GM23338 (cell line): Measurements from ENCODE around the gene UGT2A1. TPM values are rescaled to one million over a fixed set of nuclear protein-coding genes. Genes with fewer than 3 reads are reported as not detected.

Source experiments
- ATAC-seq: fragments of 200-7000 bp; cut with Tn5 transposase; 3 replicates; pipeline ENCODE4 v1.9.1; 2020
- DNase-seq: peaks from one replicate; pipeline ENCODE4 v3.0.0-alpha.2; 2015; ENCODE audit warnings: low spot score
- H2AFZ ChIP-seq: fragments of 200-600 bp; sonication (generic); 2 replicates; pipeline ENCODE4 v1.8.0; 2016; ENCODE audit warnings: antibody characterized with exemption, mild to moderate bottlenecking, moderate library complexity
- H3F3A ChIP-seq: fragments of 200-600 bp; sonication (generic); replicated peaks from 2 replicates; pipeline ENCODE4 v1.8.0; 2017; ENCODE audit warnings: antibody characterized with exemption, mixed run types, low read depth
- H3K27ac ChIP-seq: fragments of 200-600 bp; sonication (generic); 2 replicates; pipeline ENCODE4 v1.6.1; 2016; ENCODE audit warnings: low read depth
- H3K27me3 ChIP-seq: fragments of 200-600 bp; sonication (generic); 2 replicates; pipeline ENCODE4 v1.8.0; 2016; ENCODE audit warnings: mild to moderate bottlenecking, mixed run types, moderate library complexity; ENCODE audit not compliant: insufficient read depth
- H3K36me3 ChIP-seq: fragments of 200-600 bp; sonication (generic); 2 replicates; pipeline ENCODE4 v1.8.0; 2016; ENCODE audit warnings: mild to moderate bottlenecking; ENCODE audit not compliant: insufficient read depth
- H3K4me1 ChIP-seq: fragments of 200-600 bp; sonication (generic); 2 replicates; pipeline ENCODE4 v1.8.0; 2016; ENCODE audit warnings: mild to moderate bottlenecking, moderate library complexity; ENCODE audit not compliant: insufficient read depth
- H3K4me2 ChIP-seq: fragments of 200-600 bp; sonication (generic); 2 replicates; pipeline ENCODE4 v1.7.1; 2017; ENCODE audit warnings: mixed run types
- H3K4me3 ChIP-seq: fragments of 200-600 bp; sonication (generic); 2 replicates; pipeline ENCODE4 v1.6.1; 2016; ENCODE audit warnings: mixed run types
- H3K79me2 ChIP-seq: fragments of 200-600 bp; sonication (generic); replicated peaks from 2 replicates; pipeline ENCODE4 v1.8.0; 2017; ENCODE audit warnings: mild to moderate bottlenecking; ENCODE audit not compliant: insufficient read depth
- H3K9me2 ChIP-seq: fragments of 200-600 bp; sonication (generic); 2 replicates; pipeline ENCODE4 v1.8.0; 2017; ENCODE audit not compliant: insufficient read depth
- H4K20me1 ChIP-seq: fragments of 200-600 bp; sonication (generic); replicated peaks from 2 replicates; pipeline ENCODE4 v1.8.0; 2017; ENCODE audit warnings: mild to moderate bottlenecking; ENCODE audit not compliant: insufficient read depth
- H3K27ac Mint-ChIP-seq: 2 replicates; pipeline ENCODE4 v1.8.0; 2020; ENCODE audit warnings: inconsistent platforms, mild to moderate bottlenecking, moderate library complexity, mixed read lengths
- H3K27me3 Mint-ChIP-seq: 3 replicates; pipeline ENCODE4 v1.8.0; 2022; ENCODE audit warnings: low read depth, mild to moderate bottlenecking, moderate library complexity, mixed read lengths, inconsistent platforms; ENCODE audit not compliant: insufficient read depth, poor library complexity
- H3K36me3 Mint-ChIP-seq: 3 replicates; pipeline ENCODE4 v1.8.0; 2021; ENCODE audit warnings: low read depth, mild to moderate bottlenecking, inconsistent platforms, moderate library complexity, mixed read lengths
- H3K4me1 Mint-ChIP-seq: 3 replicates; pipeline ENCODE4 v1.8.0; 2020; ENCODE audit warnings: mild to moderate bottlenecking, inconsistent platforms, mixed read lengths
- H3K4me3 Mint-ChIP-seq: 3 replicates; pipeline ENCODE4 v1.8.0; 2021; ENCODE audit warnings: moderate library complexity, mild to moderate bottlenecking, inconsistent platforms, mixed read lengths
- H3K9me3 Mint-ChIP-seq: 3 replicates; pipeline ENCODE4 v1.8.0; 2020; ENCODE audit warnings: moderate library complexity, mild to moderate bottlenecking, inconsistent platforms, mixed read lengths
- CREB1 ChIP-seq: fragments of 250-450 bp; sonication (Bioruptor Pico); IDR thresholded peaks from 2 replicates; pipeline ENCODE4 v1.5.0; 2020; ENCODE audit warnings: low read depth, mild to moderate bottlenecking, moderate library complexity
- CTCF ChIP-seq, 2 experiments: fragments of 200-600 bp in 1 of 2; sonication (generic) in 1 of 2; conservative IDR thresholded peaks; 2 replicates each; pipeline versions ENCODE4 v1.5.1 to v1.6.1; 2016 to 2017; ENCODE audit warnings: antibody characterized with exemption in 2 of 2, low read depth in 2 of 2, mild to moderate bottlenecking in 2 of 2, moderate library complexity in 1 of 2
- ETS1 ChIP-seq: IDR thresholded peaks from 2 replicates; pipeline ENCODE4 v1.6.1; 2016; ENCODE audit warnings: antibody characterized with exemption
- EZH2 ChIP-seq: fragments of 200-600 bp; sonication (generic); IDR thresholded peaks from one replicate; pipeline ENCODE4 v1.8.0; 2017; ENCODE audit warnings: antibody characterized with exemption, mild to moderate bottlenecking, low read depth; ENCODE audit not compliant: unreplicated experiment
- EZH2phosphoT487 ChIP-seq: fragments of 200-600 bp; sonication (generic); IDR thresholded peaks from one replicate; pipeline ENCODE4 v1.8.1; 2018; ENCODE audit warnings: antibody characterized with exemption; ENCODE audit not compliant: unreplicated experiment
- JUNB ChIP-seq: IDR thresholded peaks from one replicate; pipeline ENCODE4 v1.6.1; 2016; ENCODE audit warnings: antibody characterized with exemption; ENCODE audit not compliant: unreplicated experiment
- NANOG ChIP-seq: IDR thresholded peaks from 2 replicates; pipeline ENCODE4 v1.6.1; 2016; ENCODE audit warnings: antibody characterized with exemption, borderline replicate concordance
- POLR2AphosphoS5 ChIP-seq: IDR thresholded peaks from 2 replicates; pipeline ENCODE4 v1.6.1; 2016; ENCODE audit warnings: antibody characterized with exemption, low read depth
- STAT1 ChIP-seq: IDR thresholded peaks from one replicate; pipeline ENCODE4 v1.6.1; 2016; ENCODE audit warnings: antibody characterized with exemption; ENCODE audit not compliant: unreplicated experiment
- ZNF114 ChIP-seq: fragments of 250-450 bp; sonication (Bioruptor Pico); IDR thresholded peaks from 2 replicates; pipeline ENCODE4 v1.5.0; 2020; ENCODE audit warnings: mild to moderate bottlenecking, moderate library complexity
- ZNF331 ChIP-seq: fragments of 250-450 bp; sonication (Bioruptor Pico); IDR thresholded peaks from 2 replicates; pipeline ENCODE4 v1.5.0; 2020; ENCODE audit warnings: low read depth, mild to moderate bottlenecking, moderate library complexity
- ZNF462 ChIP-seq: fragments of 250-450 bp; sonication (Bioruptor Pico); IDR thresholded peaks from 2 replicates; pipeline ENCODE4 v1.5.0; 2020; ENCODE audit warnings: mild to moderate bottlenecking, moderate library complexity
- polyA plus RNA-seq: library from polyadenylated mRNA; unstranded; fragments of >200 nt; fragmentation: Nextera tagmentation; extraction: Ambion mirVana; gene quantifications from 2 replicates; pipeline ENCODE4 v1.2.1, GENCODE V29; 2016
- total RNA-seq: library from RNA; depleted of rRNA; stranded (reverse); fragments of >200 nt; shearing (Covaris generic); gene quantifications from 2 replicates; pipeline ENCODE4 v1.2.3, GENCODE V29; 2014
- TF ChIP-seq, protein P1 (sequence below): IDR thresholded peaks from one replicate; pipeline ENCODE4 v1.6.1; 2018; ENCODE audit warnings: antibody characterized with exemption; ENCODE audit not compliant: unreplicated experiment

Gene UGT2A1
- total and polyA plus RNA-seq, 2 experiments from 2014 or later: not detected

GRCh38 chr4:69649207-69649606 is 3.8 kb downstream of the UGT2A1 start (continued):
- TF ChIP-seq EZH2phosphoT487: no peak

DNA sequence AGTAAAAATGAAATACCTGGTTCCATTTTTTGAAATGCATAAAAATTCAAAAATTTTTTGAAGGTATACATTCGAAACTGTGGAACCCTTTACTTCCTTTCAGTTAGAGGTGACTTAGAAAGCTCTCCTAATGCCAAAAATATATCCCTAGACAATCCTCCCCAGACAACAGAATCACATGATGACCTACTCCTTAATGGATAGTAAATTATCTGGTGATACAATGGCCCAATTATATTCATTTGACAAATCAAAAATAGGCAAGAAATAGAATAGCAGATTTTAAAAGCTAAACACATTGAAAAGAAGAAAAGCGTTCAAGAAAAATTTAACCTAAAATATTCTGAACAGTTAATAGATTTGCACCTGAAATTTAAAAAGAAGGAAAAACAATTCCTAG is 10.1 kb downstream of the UGT2A1 start:
- Histone ChIP-seq H3F3A (no peaks in the 10 kb centered on the region), H3K27me3 (no peaks in the 10 kb centered on the region), H3K4me3 (no peak overlapping the region), H3K4me1 (no peaks in the 10 kb centered on the region), H2AFZ (no peak overlapping the region), H3K27ac (no peak overlapping the region), H3K36me3 (no peaks in the 10 kb centered on the region), H3K79me2 (no peaks in the 10 kb centered on the region), H4K20me1 (no peaks in the 10 kb centered on the region), H3K4me2 (no peak overlapping the region), H3K9me2 (no peaks in the 10 kb centered on the region)
- Mint-ChIP-seq H3K4me3 (no peak overlapping the region), H3K4me1 (peaks cover 8% of the 10 kb centered on the region; the same call in 2 of the 3 replicates), H3K27ac (no peak overlapping the region), H3K36me3 (no peaks in the 10 kb centered on the region), H3K9me3 (no peaks in the 10 kb centered on the region), H3K27me3 (no peaks in the 10 kb centered on the region)
- no peak for ATAC-seq
- TF ChIP-seq EZH2phosphoT487 (no peak), ETS1 (no peak), ZNF331 (CRISPR knock-in tag) (no peak), JUNB (no peak), POLR2AphosphoS5 (no peak), EZH2 (no peak), CTCF (conservative IDR thresholded peaks at IDR 0.05; ENCODE audit: low read depth in 2 of 2) (no peak), ZNF114 (no peak), ZNF462 (CRISPR knock-in tag) (no peak), NANOG (no peak), STAT1 (no peak), CREB1 (no peak)
- TF ChIP-seq, protein P1, sequence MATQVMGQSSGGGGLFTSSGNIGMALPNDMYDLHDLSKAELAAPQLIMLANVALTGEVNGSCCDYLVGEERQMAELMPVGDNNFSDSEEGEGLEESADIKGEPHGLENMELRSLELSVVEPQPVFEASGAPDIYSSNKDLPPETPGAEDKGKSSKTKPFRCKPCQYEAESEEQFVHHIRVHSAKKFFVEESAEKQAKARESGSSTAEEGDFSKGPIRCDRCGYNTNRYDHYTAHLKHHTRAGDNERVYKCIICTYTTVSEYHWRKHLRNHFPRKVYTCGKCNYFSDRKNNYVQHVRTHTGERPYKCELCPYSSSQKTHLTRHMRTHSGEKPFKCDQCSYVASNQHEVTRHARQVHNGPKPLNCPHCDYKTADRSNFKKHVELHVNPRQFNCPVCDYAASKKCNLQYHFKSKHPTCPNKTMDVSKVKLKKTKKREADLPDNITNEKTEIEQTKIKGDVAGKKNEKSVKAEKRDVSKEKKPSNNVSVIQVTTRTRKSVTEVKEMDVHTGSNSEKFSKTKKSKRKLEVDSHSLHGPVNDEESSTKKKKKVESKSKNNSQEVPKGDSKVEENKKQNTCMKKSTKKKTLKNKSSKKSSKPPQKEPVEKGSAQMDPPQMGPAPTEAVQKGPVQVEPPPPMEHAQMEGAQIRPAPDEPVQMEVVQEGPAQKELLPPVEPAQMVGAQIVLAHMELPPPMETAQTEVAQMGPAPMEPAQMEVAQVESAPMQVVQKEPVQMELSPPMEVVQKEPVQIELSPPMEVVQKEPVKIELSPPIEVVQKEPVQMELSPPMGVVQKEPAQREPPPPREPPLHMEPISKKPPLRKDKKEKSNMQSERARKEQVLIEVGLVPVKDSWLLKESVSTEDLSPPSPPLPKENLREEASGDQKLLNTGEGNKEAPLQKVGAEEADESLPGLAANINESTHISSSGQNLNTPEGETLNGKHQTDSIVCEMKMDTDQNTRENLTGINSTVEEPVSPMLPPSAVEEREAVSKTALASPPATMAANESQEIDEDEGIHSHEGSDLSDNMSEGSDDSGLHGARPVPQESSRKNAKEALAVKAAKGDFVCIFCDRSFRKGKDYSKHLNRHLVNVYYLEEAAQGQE: no peak
- DNase-seq: no peak
